Nephron (organoid): ENCODE results near the gene OBP2A.

Source experiments
- H3K27ac Mint-ChIP-seq, 3 experiments: 2 replicates each; pipeline ENCODE4 v1.8.0; 2020; ENCODE audit warnings: mixed read lengths in 3 of 3, mild to moderate bottlenecking in 2 of 3, moderate library complexity in 1 of 3
- H3K27me3 Mint-ChIP-seq: 2 replicates; pipeline ENCODE4 v1.8.0; 2021; ENCODE audit warnings: low read depth, mild to moderate bottlenecking, moderate library complexity, mixed read lengths
- H3K36me3 Mint-ChIP-seq: 2 replicates; pipeline ENCODE4 v1.8.0; 2020; ENCODE audit warnings: low read depth, mixed read lengths
- H3K4me1 Mint-ChIP-seq: 2 replicates; pipeline ENCODE4 v1.8.0; 2020; ENCODE audit warnings: mixed read lengths
- H3K4me3 Mint-ChIP-seq, 3 experiments: 2 replicates each; pipeline ENCODE4 v1.8.0; 2020; ENCODE audit warnings: mild to moderate bottlenecking in 3 of 3, mixed read lengths in 3 of 3, moderate library complexity in 2 of 3
- H3K9me3 Mint-ChIP-seq: 2 replicates; pipeline ENCODE4 v1.8.0; 2020; ENCODE audit warnings: mixed read lengths
- CTCF ChIP-seq, 3 experiments: fragments of 200-600 bp; sonication (generic); IDR thresholded peaks; one replicate each; pipeline ENCODE4 v1.5.0; 2021; ENCODE audit warnings: antibody characterized with exemption in 3 of 3; ENCODE audit not compliant: unreplicated experiment in 3 of 3

Gene OBP2A

GRCh38 chr9:135522137-135522877, 23.6 kb upstream of the OBP2A start:
- Mint-ChIP-seq H3K4me3 (no peak overlapping the region), H3K27me3 (peaks cover 13% of the 10 kb centered on the region), H3K4me1 (no peaks in the 10 kb centered on the region), H3K36me3 (no peaks in the 10 kb centered on the region), H3K9me3 (no peaks in the 10 kb centered on the region), H3K27ac (no peak overlapping the region)
- TF ChIP-seq CTCF (IDR thresholded peaks at IDR 0.05; ENCODE audit: unreplicated experiment in 3 of 3), result no peak

- Mint-ChIP-seq H3K36me3 (no peaks in the 10 kb centered on the region), H3K27ac (no peak overlapping the region), H3K4me3 (no peak overlapping the region), H3K4me1 (no peaks in the 10 kb centered on the region), H3K27me3 (peaks cover 10% of the 10 kb centered on the region), H3K9me3 (no peaks in the 10 kb centered on the region)
- TF ChIP-seq CTCF (IDR thresholded peaks at IDR 0.05; ENCODE audit: unreplicated experiment in 3 of 3), result no peak
Observed at GRCh38 chr9:135522931-135523330, 23.0 kb upstream of the OBP2A start.

- H3K9me3 Mint-ChIP-seq, result no peaks in the 10 kb centered on the region
- TF ChIP-seq CTCF (IDR thresholded peaks at IDR 0.05; ENCODE audit: unreplicated experiment in 3 of 3), result no peak
- no peak overlapping the region for H3K27ac Mint-ChIP-seq
- H3K4me1 Mint-ChIP-seq, result no peaks in the 10 kb centered on the region
- H3K27me3 Mint-ChIP-seq, result peaks cover 13% of the 10 kb centered on the region
- no peak overlapping the region for H3K4me3 Mint-ChIP-seq
- H3K36me3 Mint-ChIP-seq, result no peaks in the 10 kb centered on the region
Observed at GRCh38 chr9:135523521-135524129, 22.3 kb upstream of the OBP2A start.

- peaks cover 3% of the 10 kb centered on the region for H3K9me3 Mint-ChIP-seq
- no peak overlapping the region for H3K4me3 Mint-ChIP-seq
- no peaks in the 10 kb centered on the region for H3K4me1 Mint-ChIP-seq
- peaks cover 14% of the 10 kb centered on the region for H3K27me3 Mint-ChIP-seq
- no peak for TF ChIP-seq CTCF (IDR thresholded peaks at IDR 0.05; ENCODE audit: unreplicated experiment in 3 of 3)
- no peaks in the 10 kb centered on the region for H3K36me3 Mint-ChIP-seq
- H3K27ac Mint-ChIP-seq, result no peak overlapping the region
Observed at GRCh38 chr9:135524130-135524861, 21.6 kb upstream of the OBP2A start.

- Mint-ChIP-seq H3K27ac (no peak overlapping the region), H3K4me1 (no peaks in the 10 kb centered on the region), H3K4me3 (no peak overlapping the region), H3K27me3 (peaks cover 13% of the 10 kb centered on the region), H3K9me3 (peaks cover 10% of the 10 kb centered on the region), H3K36me3 (no peaks in the 10 kb centered on the region)
- TF ChIP-seq CTCF (IDR thresholded peaks at IDR 0.05; ENCODE audit: unreplicated experiment in 3 of 3), result no peak
Observed at GRCh38 chr9:135525241-135526088, 20.5 kb upstream of the OBP2A start.
